IMR-90 (cell line): Measurements from ENCODE around the gene AGO1. TPM values are rescaled to one million over a fixed set of nuclear protein-coding genes. Genes with fewer than 3 reads are reported as not detected.

ENCODE experiments used
- ATAC-seq: fragments of 200-7000 bp; cut with Tn5 transposase; 2 replicates; pipeline ENCODE4 v1.9.1; 2020; ENCODE audit warnings: low read depth, mild to moderate bottlenecking, moderate library complexity
- BruUV-seq: library from RNA; stranded (reverse); fragments of 400-500 nt; replicated peaks from 2 replicates; lab custom pipeline; 2021; lab: Mats Ljungman, UMichigan
- CTCF ChIA-PET: fragments of 300-600 bp; formaldehyde crosslinking; extraction: SDS; loops from one replicate; lab custom pipeline; 2021; ENCODE audit warnings: antibody characterized with exemption; lab: Yijun Ruan, JAX
- POLR2A ChIA-PET: fragments of 300-600 bp; sonication (Branson Sonifier 250); formaldehyde crosslinking; loops from one replicate; lab custom pipeline; 2022; ENCODE audit warnings: antibody characterized with exemption; ENCODE audit not compliant: unreplicated experiment; lab: Charles Lee
- DNase-seq: peaks from one replicate; pipeline ENCODE4 v3.0.0; 2013
- H2AFZ ChIP-seq: replicated peaks from 2 replicates; pipeline ENCODE3; 2013; ENCODE audit warnings: low read length, mild to moderate bottlenecking; ENCODE audit not compliant: poor library complexity
- H2AK5ac ChIP-seq: 2 replicates; pipeline ENCODE4 v1.6.1; 2013; ENCODE audit warnings: low read depth, low read length, inconsistent platforms
- H2AK9ac ChIP-seq: replicated peaks from 2 replicates; pipeline ENCODE3; 2013; ENCODE audit warnings: mild to moderate bottlenecking, low read depth, low read length, moderate library complexity; ENCODE audit not compliant: poor library complexity
- H2BK120ac ChIP-seq: 2 replicates; pipeline ENCODE4 v1.6.1; 2013; ENCODE audit warnings: low read depth, low read length, inconsistent platforms
- H2BK15ac ChIP-seq: 3 replicates; pipeline ENCODE4 v1.6.1; 2013; ENCODE audit warnings: low read depth, low read length, inconsistent platforms
- H2BK20ac ChIP-seq: 2 replicates; pipeline ENCODE4 v1.6.1; 2013; ENCODE audit warnings: low read depth, mild to moderate bottlenecking, inconsistent platforms, low read length, moderate library complexity
- H2BK5ac ChIP-seq: 2 replicates; pipeline ENCODE4 v1.6.1; 2013; ENCODE audit warnings: mild to moderate bottlenecking, low read depth, low read length, inconsistent platforms; ENCODE audit not compliant: poor library complexity, severe bottlenecking
- H3K14ac ChIP-seq: replicated peaks from 2 replicates; pipeline ENCODE4 v1.6.1; 2013; ENCODE audit warnings: low read depth, low read length, inconsistent platforms
- H3K18ac ChIP-seq: 2 replicates; pipeline ENCODE4 v1.6.1; 2013; ENCODE audit warnings: low read depth, low read length, control low read depth
- H3K23ac ChIP-seq: 2 replicates; pipeline ENCODE4 v1.6.1; 2013; ENCODE audit warnings: low read depth, low read length, inconsistent platforms
- H3K27ac ChIP-seq: 2 replicates; pipeline ENCODE4 v1.5.1; 2013; ENCODE audit warnings: mild to moderate bottlenecking, control low read depth, low read length; ENCODE audit not compliant: insufficient read depth
- H3K27me3 ChIP-seq: 2 replicates; pipeline ENCODE4 v1.6.1; 2013; ENCODE audit warnings: low read length; ENCODE audit not compliant: control insufficient read depth, insufficient read depth
- H3K36me3 ChIP-seq: 2 replicates; pipeline ENCODE4 v1.6.1; 2013; ENCODE audit warnings: low read length, mixed read lengths; ENCODE audit not compliant: control insufficient read depth, insufficient read depth
- H3K4ac ChIP-seq: 2 replicates; pipeline ENCODE4 v1.6.1; 2013; ENCODE audit warnings: low read depth, low read length, inconsistent platforms
- H3K4me1 ChIP-seq: 2 replicates; pipeline ENCODE4 v1.6.1; 2013; ENCODE audit warnings: low read length, mixed read lengths; ENCODE audit not compliant: control insufficient read depth, insufficient read depth
- H3K4me2 ChIP-seq: 2 replicates; pipeline ENCODE4 v1.6.1; 2013; ENCODE audit warnings: low read depth, mild to moderate bottlenecking, control low read depth, low read length, moderate library complexity
- H3K4me3 ChIP-seq: 2 replicates; pipeline ENCODE4 v1.5.1; 2013; ENCODE audit warnings: low read depth, mild to moderate bottlenecking, control low read depth, low read length, moderate library complexity; ENCODE audit not compliant: insufficient read depth
- H3K56ac ChIP-seq: 2 replicates; pipeline ENCODE4 v1.6.1; 2013; ENCODE audit warnings: low read length, inconsistent platforms; ENCODE audit not compliant: insufficient read depth; ENCODE audit errors: extremely low read depth
- H3K79me1 ChIP-seq, 2 experiments: 2 replicates each; pipeline ENCODE4 v1.6.1; 2013; ENCODE audit warnings: low read length in 2 of 2, inconsistent platforms in 1 of 2, low read depth in 1 of 2
- H3K9ac ChIP-seq: 2 replicates; pipeline ENCODE4 v1.6.1; 2013; ENCODE audit warnings: low read depth, low read length, control low read depth
- H3K9me1 ChIP-seq: 2 replicates; pipeline ENCODE4 v1.6.1; 2013; ENCODE audit warnings: low read length, inconsistent platforms; ENCODE audit not compliant: insufficient read depth
- H3K9me3 ChIP-seq: 2 replicates; pipeline ENCODE4 v1.6.1; 2013; ENCODE audit warnings: low read length; ENCODE audit not compliant: control insufficient read depth, insufficient read depth
- H4K20me1 ChIP-seq: 2 replicates; pipeline ENCODE4 v1.6.1; 2013; ENCODE audit warnings: low read length, inconsistent platforms; ENCODE audit not compliant: insufficient read depth
- H4K5ac ChIP-seq: 2 replicates; pipeline ENCODE4 v1.6.1; 2013; ENCODE audit warnings: mild to moderate bottlenecking, low read depth, low read length, control low read depth
- H4K8ac ChIP-seq, 2 experiments: 2 replicates each; pipeline ENCODE4 v1.6.1; 2013; ENCODE audit warnings: low read depth in 2 of 2, low read length in 2 of 2, control low read depth in 1 of 2, inconsistent platforms in 1 of 2
- H4K91ac ChIP-seq: 2 replicates; pipeline ENCODE4 v1.6.1; 2013; ENCODE audit warnings: low read depth, low read length, inconsistent platforms; ENCODE audit not compliant: insufficient read depth
- CEBPB ChIP-seq: IDR thresholded peaks from 2 replicates; pipeline ENCODE4 v1.6.1; 2012; ENCODE audit warnings: low read depth, low read length, improper control_type of control experiment
- MAZ ChIP-seq: IDR thresholded peaks from 2 replicates; pipeline ENCODE4 v1.6.1; 2012; ENCODE audit warnings: low read depth, mild to moderate bottlenecking, low read length, improper control_type of control experiment, moderate library complexity, borderline replicate concordance
- NFE2L2 ChIP-seq: fragments of 150-350 bp; IDR thresholded peaks from 2 replicates; pipeline ENCODE4 v1.6.1; 2016; ENCODE audit warnings: low read depth, mild to moderate bottlenecking, low read length
- WGBS, 2 experiments: methylation state at CpG; one replicate each; pipeline versions ENCODE4 v1.1.5 to v1.1.7; 2013; ENCODE audit warnings: missing lambda C conversion rate in 2 of 2; ENCODE audit not compliant: insufficient read length in 1 of 2; ENCODE audit errors: extremely low coverage in 2 of 2; 5-methylcytosine and 5-hydroxymethylcytosine counted together
- dilution Hi-C: fragments of 300-500 bp; cut with HindIII; formaldehyde crosslinking; loops from one replicate; pipeline ENCODE4 v1.14.3; 2018; ENCODE audit warnings: low sequenced_read_pairs; ENCODE audit not compliant: unreplicated experiment
- in situ Hi-C: fragments of 300-500 bp; cut with MboI; formaldehyde crosslinking; loops from 3 replicates; pipeline ENCODE4 v1.14.3; 2019; ENCODE audit warnings: low sequenced_read_pairs, inconsistent platforms, mixed read lengths
- intact Hi-C: fragments of 100-400 bp; cut with micrococcal nuclease; formaldehyde crosslinking; loops from 2 replicates; pipeline ENCODE4 v1.10.0; 2022
- polyA plus RNA-seq, 3 experiments: library from polyadenylated mRNA; depleted of rRNA; stranded (reverse); fragments of >200 nt; gene quantifications; 2 replicates each; pipeline ENCODE4 v1.2.3, GENCODE V29; 2012; ENCODE audit warnings: low replicate concordance in 1 of 3
- total RNA-seq: library from RNA; depleted of rRNA; stranded (reverse); fragments of >200 nt; gene quantifications from 2 replicates; pipeline ENCODE4 v1.2.3, GENCODE V29; 2012

AGO1 gene
- total and polyA plus RNA-seq, 2 of the 4 experiments (the other 2 are of a cell fraction), result 11.3 to 21.5 TPM

DNA sequence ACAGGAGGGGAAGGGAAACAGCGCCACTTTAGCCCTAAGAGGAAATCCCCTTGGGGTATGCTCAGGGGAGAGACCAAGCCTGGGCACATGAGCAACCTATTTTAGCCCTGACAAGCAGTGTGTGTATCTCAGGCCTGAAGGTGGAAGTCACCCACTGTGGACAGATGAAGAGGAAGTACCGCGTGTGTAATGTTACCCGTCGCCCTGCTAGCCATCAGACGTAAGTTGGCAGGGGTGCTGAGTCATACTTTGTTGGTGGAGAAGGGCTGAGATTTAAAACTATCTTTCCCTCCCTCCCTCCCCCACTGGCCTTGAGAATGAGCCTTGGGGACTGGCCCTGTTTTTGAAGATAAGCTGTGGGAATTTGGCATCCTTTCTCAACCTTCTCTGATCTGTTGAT is 11.2 kb downstream of the AGO1 start:
- H3K23ac ChIP-seq, result no peak overlapping the region
- H3K56ac ChIP-seq, result no peak overlapping the region
- BruUV-seq, result no TSS peak
- H4K8ac ChIP-seq, result no peak overlapping the region
- 0 out of 2 replicates have a peak, but pooled peaks cover 2% of the 10 kb centered on the region for H3K4me1 ChIP-seq
- H3K9ac ChIP-seq, result no peak overlapping the region
- CTCF ChIA-PET, result no interaction called here
- intact Hi-C loops, result no loop called here
- no peak overlapping the region for H2AK5ac ChIP-seq
- H2AFZ ChIP-seq, result no peak overlapping the region
- H2BK15ac ChIP-seq, result no peak overlapping the region
- H4K91ac ChIP-seq, result no peak overlapping the region
- TF ChIP-seq MAZ, result no peak
- peak; percentile 61 for TF ChIP-seq NFE2L2
- TF ChIP-seq CEBPB, result no peak
- H3K27me3 ChIP-seq, result no peaks in the 10 kb centered on the region
- POLR2A ChIA-PET, result no interaction called here
- no peaks in the 10 kb centered on the region for H4K20me1 ChIP-seq
- dilution Hi-C loops, result no loop called here
- H3K9me3 ChIP-seq, result no peaks in the 10 kb centered on the region
- no peak overlapping the region for H2BK5ac ChIP-seq
- H3K4me3 ChIP-seq, result no peak overlapping the region
- no CpG with 5 or more reads among the region's 6 CpGs for WGBS, 2 experiments
- peaks cover 29% of the 10 kb centered on the region for H3K36me3 ChIP-seq
- H2BK20ac ChIP-seq, result no peak overlapping the region
- H3K9me1 ChIP-seq, result peaks cover 4% of the 10 kb centered on the region; the same call in 1 of the 2 replicates
- H3K27ac ChIP-seq, result no peak overlapping the region
- no peak overlapping the region for H3K4me2 ChIP-seq
- peak; percentile 59 for ATAC-seq
- H2AK9ac ChIP-seq, result peak overlapping the region; percentile 5
- no peak overlapping the region for H3K14ac ChIP-seq
- no peak overlapping the region for H2BK120ac ChIP-seq
- peak; percentile 52 for DNase-seq
- H4K5ac ChIP-seq, result no peak overlapping the region
- H3K79me1 ChIP-seq, result no peaks in the 10 kb centered on the region; a peak in 2 of 4 replicates
- no peak overlapping the region; the same call in 1 of the 2 replicates for H3K4ac ChIP-seq
- in situ Hi-C loops, result no loop called here
- no peak overlapping the region for H3K18ac ChIP-seq
